Esophagus (tissue), 2 donors: ENCODE measurements around the gene ANKRD6. TPM values are rescaled to one million over a fixed set of nuclear protein-coding genes. Genes with fewer than 3 reads are reported as not detected.

Experiments used
- H3K27ac ChIP-seq, 2 donors: one replicate each; pipeline ENCODE4 v1.5.1; 2013; ENCODE audit warnings: low read depth in 2 of 2, mild to moderate bottlenecking in 2 of 2, inconsistent platforms in 1 of 2, low read length in 1 of 2, moderate library complexity in 1 of 2
- H3K27me3 ChIP-seq, 2 donors: one replicate each; pipeline ENCODE4 v1.6.1; 2013; ENCODE audit warnings: low read length in 2 of 2, control low read depth in 1 of 2, mild to moderate bottlenecking in 1 of 2; ENCODE audit not compliant: insufficient read depth in 2 of 2, control insufficient read depth in 1 of 2
- H3K36me3 ChIP-seq, 2 donors: one replicate each; pipeline ENCODE4 v1.6.1; 2013; ENCODE audit warnings: low read length in 1 of 2; ENCODE audit not compliant: control insufficient read depth in 2 of 2, insufficient read depth in 2 of 2
- H3K4me1 ChIP-seq, 2 donors: one replicate each; pipeline ENCODE4 v1.6.1; 2013; ENCODE audit warnings: low read length in 1 of 2; ENCODE audit not compliant: control insufficient read depth in 2 of 2, insufficient read depth in 2 of 2
- H3K4me3 ChIP-seq, 2 donors: one replicate each; pipeline ENCODE4 v1.5.1; 2013; ENCODE audit warnings: low read length in 2 of 2, mild to moderate bottlenecking in 2 of 2, low read depth in 1 of 2, moderate library complexity in 1 of 2
- H3K9me3 ChIP-seq, 2 donors: one replicate each; pipeline ENCODE4 v1.6.1; 2013; ENCODE audit warnings: mild to moderate bottlenecking in 2 of 2, low read depth in 1 of 2, low read length in 1 of 2, moderate library complexity in 1 of 2; ENCODE audit not compliant: control insufficient read depth in 2 of 2, insufficient read depth in 1 of 2
- WGBS, 2 donors: extraction: QIAGEN DNeasy Blood & Tissue Kit; methylation state at CpG; one replicate each; pipeline ENCODE4 v1.1.7; 2013; 5-methylcytosine and 5-hydroxymethylcytosine counted together
- polyA plus RNA-seq, 2 donors: library from polyadenylated mRNA; stranded (reverse); fragments of 200-250 nt; gene quantifications; one replicate each; pipeline ENCODE4 v1.2.3, GENCODE V29; 2013
- donor health status: healthy with polysubstance abuse.
- donor health status: Bipolar disorder and iron deficiency.

Gene ANKRD6
- polyA plus RNA-seq, 2 donors = 2.9 to 5.8 TPM

DNA sequence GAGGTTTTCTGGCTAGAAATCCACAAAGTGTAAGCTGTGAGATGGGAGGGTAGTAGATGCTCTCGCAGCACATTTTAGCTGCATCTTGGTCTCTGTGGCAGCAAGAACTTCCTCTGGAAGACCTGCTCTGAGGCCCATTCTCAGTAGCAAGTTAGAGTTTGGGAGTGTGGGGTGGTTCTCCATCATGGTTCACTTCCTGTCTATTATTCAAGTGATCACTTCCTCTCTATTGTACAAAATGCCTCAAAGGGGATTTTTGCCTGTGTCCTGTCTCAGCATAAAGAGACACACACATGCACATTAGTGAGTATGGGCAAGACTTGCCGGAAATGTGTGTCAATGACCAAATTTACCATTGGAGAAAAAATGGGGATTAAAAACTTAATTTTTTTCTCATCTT, 163.1 kb downstream of the ANKRD6 start:
- Histone ChIP-seq H3K4me1 (no peaks in the 10 kb centered on the region), H3K27me3 (no peaks in the 10 kb centered on the region), H3K27ac (no peak overlapping the region), H3K36me3 (no peaks in the 10 kb centered on the region), H3K9me3 (no peaks in the 10 kb centered on the region), H3K4me3 (no peak overlapping the region)
- 80 to 82% methylated on average over 2 of the region's 2 CpGs for WGBS, 2 donors

DNA sequence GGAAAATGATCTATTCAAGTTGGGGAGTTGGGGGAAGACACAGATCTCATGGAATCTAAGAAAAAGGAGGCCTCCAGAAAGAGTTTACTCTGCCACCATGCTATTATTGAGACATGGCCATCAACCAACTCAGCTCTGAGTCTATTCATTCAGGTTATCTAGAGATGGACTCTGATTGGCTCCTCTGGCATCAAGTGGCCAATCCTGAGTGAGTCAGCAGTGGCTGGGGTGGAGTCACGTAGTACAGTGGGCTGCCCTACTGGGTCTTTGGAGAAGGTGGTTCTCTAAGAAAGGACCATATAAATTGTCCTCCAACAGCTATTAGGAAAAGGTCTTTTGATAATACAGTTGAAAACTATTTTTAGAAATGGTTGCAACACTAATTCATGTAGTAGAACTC, 163.5 kb downstream of the ANKRD6 start:
- Histone ChIP-seq H3K4me1 (no peaks in the 10 kb centered on the region), H3K27me3 (no peaks in the 10 kb centered on the region)
- WGBS, 2 donors = 76 to 93% methylated on average over 1 of the region's 1 CpG

DNA sequence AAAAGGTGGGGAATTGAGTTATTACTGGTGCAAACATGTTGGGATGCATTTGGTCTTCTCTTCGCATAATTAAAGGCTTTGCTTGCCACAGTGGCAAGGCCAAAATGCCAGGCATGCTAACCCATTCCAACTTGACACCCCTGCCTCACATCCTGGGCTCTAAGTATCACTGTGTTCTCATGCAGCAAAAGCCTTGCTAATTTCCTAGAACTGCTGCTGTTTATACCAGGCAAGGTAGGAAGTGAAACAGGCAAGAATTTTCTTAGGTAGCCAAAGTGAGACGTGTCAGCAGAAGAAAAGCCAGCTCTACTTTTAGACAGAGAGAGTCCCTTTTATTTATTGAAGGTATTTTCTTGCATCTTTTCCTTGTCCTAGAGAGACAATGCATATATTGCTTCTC, 164.4 kb downstream of the ANKRD6 start:
- H3K27ac ChIP-seq = no peak overlapping the region
- no peaks in the 10 kb centered on the region for H3K4me1 ChIP-seq
- WGBS, 2 donors = 54 to 64% methylated on average over 2 of the region's 2 CpGs
- H3K27me3 ChIP-seq = no peaks in the 10 kb centered on the region
- H3K9me3 ChIP-seq = no peaks in the 10 kb centered on the region
- no peak overlapping the region for H3K4me3 ChIP-seq
- H3K36me3 ChIP-seq = no peaks in the 10 kb centered on the region

More for the DNA sequence above, 163.5 kb downstream of the ANKRD6 start:
- Histone ChIP-seq H3K27ac (no peak overlapping the region), H3K36me3 (no peaks in the 10 kb centered on the region), H3K4me3 (no peak overlapping the region), H3K9me3 (no peaks in the 10 kb centered on the region)

DNA sequence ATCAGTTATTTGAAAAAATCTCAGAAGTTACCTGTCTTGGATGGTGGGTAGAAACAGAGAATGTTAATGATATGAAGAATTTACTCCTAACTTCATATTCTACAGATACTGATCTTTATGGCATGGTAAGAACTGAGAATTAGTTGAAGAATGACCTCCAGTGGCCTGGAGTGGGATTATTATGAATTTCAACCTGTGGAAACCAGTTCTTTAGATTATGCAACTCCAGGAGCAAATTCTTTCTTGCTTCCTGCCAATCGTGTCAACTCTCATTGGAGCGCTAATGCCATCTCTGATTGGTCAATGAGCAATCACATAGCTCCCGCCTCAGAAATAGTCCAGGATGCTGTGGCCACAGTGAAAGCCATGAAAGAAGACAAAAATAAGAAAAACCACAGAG, 165.0 kb downstream of the ANKRD6 start:
- WGBS, 2 donors = 23 to 41% methylated on average over 3 of the region's 3 CpGs

DNA sequence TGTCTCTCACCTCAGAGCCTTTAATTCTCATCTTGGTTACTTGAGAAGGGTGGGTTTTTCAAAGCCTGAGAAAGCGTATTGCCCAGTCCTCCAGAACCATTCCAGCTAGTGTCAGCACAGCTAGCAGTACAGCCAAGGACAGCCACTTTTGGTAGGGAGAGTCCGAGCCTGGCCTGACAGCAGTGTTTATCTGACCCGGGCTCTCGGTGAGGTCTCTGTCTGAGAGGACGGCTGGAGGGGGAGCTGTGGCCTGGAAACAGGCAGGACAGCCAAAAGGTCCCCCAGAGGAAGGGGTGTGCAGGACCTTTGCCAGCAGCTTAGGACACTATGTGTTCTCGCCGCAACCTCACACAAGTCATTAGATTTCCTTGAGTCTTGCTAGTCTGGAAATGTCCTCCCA, 166.8 kb downstream of the ANKRD6 start:
- no peaks in the 10 kb centered on the region for H3K27me3 ChIP-seq
- H3K4me3 ChIP-seq = no peak overlapping the region
- 78 to 80% methylated on average over 7 of the region's 7 CpGs for WGBS, 2 donors
- no peaks in the 10 kb centered on the region for H3K9me3 ChIP-seq
- H3K36me3 ChIP-seq = no peaks in the 10 kb centered on the region
- H3K4me1 ChIP-seq = no peaks in the 10 kb centered on the region
- no peak overlapping the region for H3K27ac ChIP-seq

More for the DNA sequence above, 165.0 kb downstream of the ANKRD6 start:
- Histone ChIP-seq H3K4me3 (no peak overlapping the region), H3K27ac (no peak overlapping the region), H3K27me3 (no peaks in the 10 kb centered on the region), H3K9me3 (no peaks in the 10 kb centered on the region), H3K4me1 (no peaks in the 10 kb centered on the region), H3K36me3 (no peaks in the 10 kb centered on the region)

DNA sequence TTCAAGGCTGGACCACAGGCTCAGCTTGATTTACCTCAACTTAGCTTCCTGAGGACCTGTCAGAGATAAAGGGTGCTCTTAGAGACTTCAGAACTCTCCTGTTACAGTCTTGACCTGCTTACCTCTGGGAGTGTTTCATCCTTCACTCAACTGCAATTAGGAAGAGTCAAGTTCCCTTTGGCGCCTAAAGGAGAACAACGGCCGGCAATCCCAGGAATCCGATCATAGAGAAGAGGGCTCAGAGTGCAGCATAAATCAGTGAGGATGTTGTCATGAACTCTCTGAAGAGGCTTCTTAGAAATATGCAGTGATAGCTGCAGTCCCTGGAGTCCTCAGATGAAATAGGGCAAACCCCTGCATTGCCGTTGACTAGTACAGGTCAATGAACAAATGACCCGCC, 169.2 kb downstream of the ANKRD6 start:
- peaks cover 0 to 3% of the 10 kb centered on the region in 2 donors for H3K36me3 ChIP-seq
- H3K4me3 ChIP-seq = no peak overlapping the region
- H3K4me1 ChIP-seq = no peaks in the 10 kb centered on the region
- 94 to 96% methylated on average over 6 of the region's 6 CpGs for WGBS, 2 donors
- no peaks in the 10 kb centered on the region for H3K27me3 ChIP-seq
- no peaks in the 10 kb centered on the region for H3K9me3 ChIP-seq
- no peak overlapping the region for H3K27ac ChIP-seq

DNA sequence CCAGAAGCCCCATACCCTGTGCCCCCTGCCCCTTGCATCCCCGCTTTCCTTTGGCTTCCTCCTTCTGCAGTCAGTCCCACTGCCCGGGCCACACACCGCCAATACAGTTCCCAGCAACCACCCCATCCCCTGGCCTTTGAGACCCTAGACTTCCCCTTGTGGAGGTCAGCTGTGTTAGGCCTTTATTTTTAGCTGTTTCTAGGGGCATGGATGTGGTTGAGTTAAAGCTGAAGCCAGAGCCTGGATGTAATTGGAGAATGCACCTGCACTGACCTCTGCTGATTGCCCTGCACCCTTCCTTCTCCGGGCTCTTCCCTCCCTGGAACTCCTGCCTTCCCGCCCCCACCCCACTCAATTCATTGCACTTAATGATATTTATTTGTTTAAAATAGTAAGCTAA, 171.7 kb downstream of the ANKRD6 start:
- 89 to 90% methylated on average over 5 of the region's 5 CpGs for WGBS, 2 donors
- Histone ChIP-seq H3K36me3 (peaks cover 0 to 3% of the 10 kb centered on the region in 2 donors), H3K27ac (no peak overlapping the region), H3K27me3 (no peaks in the 10 kb centered on the region), H3K4me3 (no peak overlapping the region), H3K4me1 (no peaks in the 10 kb centered on the region), H3K9me3 (no peaks in the 10 kb centered on the region)

DNA sequence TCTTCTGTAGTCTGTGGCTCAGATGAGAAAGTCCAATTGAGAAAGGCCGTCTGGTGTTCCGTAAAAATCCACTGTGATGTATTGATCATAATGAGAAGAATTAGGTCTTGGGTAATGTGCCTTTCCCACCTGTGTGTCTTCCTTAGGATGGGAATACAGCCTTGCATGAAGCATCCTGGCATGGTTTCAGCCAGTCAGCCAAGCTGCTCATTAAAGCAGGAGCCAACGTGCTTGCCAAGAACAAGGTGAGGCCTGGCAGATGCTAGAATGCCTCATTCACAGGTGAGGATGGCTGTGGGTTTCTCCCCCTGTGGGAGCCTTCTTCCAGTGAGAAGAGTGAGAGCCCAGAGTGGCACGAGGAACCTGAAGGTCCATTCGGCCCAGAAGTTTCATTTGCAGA, 172.9 kb downstream of the ANKRD6 start:
- Histone ChIP-seq H3K27me3 (no peaks in the 10 kb centered on the region), H3K9me3 (no peaks in the 10 kb centered on the region), H3K36me3 (peaks cover 0 to 3% of the 10 kb centered on the region in 2 donors), H3K4me3 (no peak overlapping the region), H3K27ac (no peak overlapping the region), H3K4me1 (no peaks in the 10 kb centered on the region)
- 72 to 80% methylated on average over 5 of the region's 5 CpGs for WGBS, 2 donors

DNA sequence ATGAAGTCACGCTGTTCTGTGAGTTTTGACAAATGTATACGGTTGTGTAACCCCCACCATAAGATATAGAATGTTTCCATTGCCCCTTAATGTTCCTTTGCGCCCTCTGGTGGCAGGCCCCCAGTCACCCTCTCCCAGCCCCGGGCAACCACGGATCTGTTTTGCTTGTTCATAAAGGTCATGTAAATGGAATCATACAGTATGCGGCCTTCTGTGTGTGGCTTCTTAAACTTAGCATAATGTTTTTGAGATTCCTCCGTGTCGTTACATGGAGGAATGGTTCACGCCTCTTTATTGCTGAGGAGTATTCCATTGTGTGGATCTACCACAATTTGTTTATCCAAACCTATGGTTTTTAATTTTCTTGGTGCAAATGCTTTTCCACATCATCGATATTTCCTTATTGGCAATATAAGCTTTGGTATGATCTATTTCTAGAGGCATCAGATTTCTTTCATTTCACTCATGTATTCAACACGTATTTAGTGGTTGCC, 177.2 kb downstream of the ANKRD6 start:
- 43 to 50% methylated on average over 11 of the region's 11 CpGs for WGBS, 2 donors
- no peaks in the 10 kb centered on the region for H3K4me1 ChIP-seq
- no peak overlapping the region for H3K4me3 ChIP-seq
- no peaks in the 10 kb centered on the region for H3K9me3 ChIP-seq
- H3K36me3 ChIP-seq = peaks cover 0 to 3% of the 10 kb centered on the region in 2 donors
- no peak overlapping the region for H3K27ac ChIP-seq
- no peaks in the 10 kb centered on the region for H3K27me3 ChIP-seq

DNA sequence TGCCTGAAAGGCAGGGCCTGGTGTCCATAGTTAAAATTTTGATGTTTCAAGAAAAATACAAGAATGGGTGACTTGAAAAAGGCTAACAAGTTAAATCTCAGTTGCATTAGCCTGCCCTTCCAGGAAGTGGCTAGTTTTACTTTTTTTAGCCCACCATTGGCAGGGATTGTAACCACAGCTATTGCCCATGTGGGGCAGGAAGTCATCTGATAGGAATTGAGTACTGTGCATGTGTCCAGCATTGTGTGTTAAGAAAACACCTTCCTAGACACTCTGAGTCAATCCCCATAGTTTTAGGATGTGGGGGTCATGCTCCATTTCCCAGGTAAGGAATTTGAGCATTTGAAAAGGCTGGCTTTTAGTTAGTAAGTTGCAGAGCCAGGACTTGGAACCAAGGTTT, 178.7 kb downstream of the ANKRD6 start:
- Histone ChIP-seq H3K27me3 (no peaks in the 10 kb centered on the region), H3K27ac (no peak overlapping the region), H3K9me3 (no peaks in the 10 kb centered on the region), H3K4me3 (no peak overlapping the region), H3K36me3 (no peaks in the 10 kb centered on the region), H3K4me1 (no peaks in the 10 kb centered on the region)
